Inflammatory macrophage treated with lipopolysaccharide for 4 hours (primary cell): ENCODE measurements around the gene GALNS.
A peak's percentile ranks its signal among the peaks of the same experiment; 100 is the strongest.
"Not testable (repeated sequence)": the region's sequence is repeated elsewhere in the genome, so short reads cannot be mapped to it uniquely, and the experiment has no call there.

Experiments used
- DNase-seq: peaks from one replicate; pipeline ENCODE4 v3.0.0-alpha.2; 2020

Gene GALNS

GRCh38 chr16:88799569-88800276 lies 57.0 kb downstream of the GALNS start:
- no peak for DNase-seq

- no peak for DNase-seq
These were observed 57.8 kb downstream of the GALNS start for GRCh38 chr16:88798772-88799455.

GRCh38 chr16:88798073-88798472 lies 58.7 kb downstream of the GALNS start:
- no peak for DNase-seq

GRCh38 chr16:88796278-88796677 lies 60.5 kb downstream of the GALNS start:
- no peak for DNase-seq

- no peak for DNase-seq
These were observed 63.3 kb downstream of the GALNS start for GRCh38 chr16:88793251-88793954.

- peak; percentile 41 for DNase-seq
These were observed 64.0 kb downstream of the GALNS start for GRCh38 chr16:88792668-88793250.

GRCh38 chr16:88792078-88792550 lies 64.6 kb downstream of the GALNS start:
- peak; percentile 52 for DNase-seq

GRCh38 chr16:88790312-88791211 lies 66.2 kb downstream of the GALNS start:
- DNase-seq, result peak; percentile 84

GRCh38 chr16:88789594-88789993 lies 67.2 kb downstream of the GALNS start:
- peak; percentile 78 for DNase-seq

GRCh38 chr16:88788749-88789148 lies 68.0 kb downstream of the GALNS start:
- not testable (repeated sequence) for DNase-seq

- no peak for DNase-seq
These were observed 69.0 kb downstream of the GALNS start for GRCh38 chr16:88787579-88788314.

GRCh38 chr16:88785106-88785924 lies 71.4 kb downstream of the GALNS start, which contains the start of gene PIEZO1:
Gene PIEZO1 (minus strand): TSS chr16:88785220. CDS start chr16:88784964, 256 bp downstream.
- DNase-seq, result peak; percentile 70

- no peak for DNase-seq
These were observed 72.0 kb downstream of the GALNS start for GRCh38 chr16:88784856-88785105.

GRCh38 chr16:88784074-88784855 lies 72.5 kb downstream of the GALNS start:
- peak; percentile 57 for DNase-seq

- peak; percentile 60 for DNase-seq
These were observed 73.2 kb downstream of the GALNS start for GRCh38 chr16:88783391-88784073.

- DNase-seq, result peak; percentile 61
These were observed 74.0 kb downstream of the GALNS start for GRCh38 chr16:88782454-88783390.

- peak; percentile 91 for DNase-seq
These were observed 75.3 kb downstream of the GALNS start for GRCh38 chr16:88781140-88782077.
